OCI-LY7 (cell line): ENCODE measurements around the gene APOB. TPM values are rescaled to one million over a fixed set of nuclear protein-coding genes. Genes with fewer than 3 reads are reported as not detected.

Experiments used
- BruUV-seq: library from RNA; stranded (reverse); fragments of 400-500 nt; replicated peaks from 2 replicates; lab custom pipeline; 2021; lab: Mats Ljungman, UMichigan
- CTCF ChIA-PET: fragments of 300-600 bp; sonication (Branson Sonifier 250); formaldehyde crosslinking; loops from one replicate; lab custom pipeline; 2022; ENCODE audit warnings: antibody characterized with exemption; ENCODE audit not compliant: unreplicated experiment; lab: Charles Lee
- POLR2A ChIA-PET: fragments of 300-600 bp; sonication (Branson Sonifier 250); formaldehyde crosslinking; loops from one replicate; lab custom pipeline; 2022; ENCODE audit warnings: antibody characterized with exemption; lab: Charles Lee
- DNase-seq: peaks from one replicate; pipeline ENCODE4 v3.0.0-alpha.2; 2015; ENCODE audit warnings: low spot score
- H2AFZ ChIP-seq: fragments of 200-600 bp; sonication (generic), shearing (Covaris generic); 2 replicates; pipeline ENCODE4 v1.6.1; 2014; ENCODE audit warnings: mild to moderate bottlenecking, antibody characterized with exemption, low read length, moderate library complexity
- H3K27ac ChIP-seq: fragments of 200-600 bp; sonication (generic); 2 replicates; pipeline ENCODE4 v1.5.1; 2014; ENCODE audit warnings: mixed run types, low read depth, mild to moderate bottlenecking, moderate library complexity, low read length, inconsistent platforms; ENCODE audit not compliant: poor library complexity, severe bottlenecking
- H3K36me3 ChIP-seq: fragments of 200-600 bp; sonication (generic); 2 replicates; pipeline ENCODE4 v1.6.1; 2014; ENCODE audit warnings: mild to moderate bottlenecking, antibody characterized with exemption, low read length, moderate library complexity, mixed read lengths; ENCODE audit not compliant: insufficient read depth
- H3K4me1 ChIP-seq: fragments of 200-600 bp; sonication (generic); 2 replicates; pipeline ENCODE4 v1.5.1; 2014; ENCODE audit warnings: mild to moderate bottlenecking, low read length; ENCODE audit not compliant: insufficient read depth, poor library complexity, severe bottlenecking
- H3K4me2 ChIP-seq: fragments of 200-600 bp; sonication (generic); 2 replicates; pipeline ENCODE4 v1.6.1; 2014; ENCODE audit warnings: mild to moderate bottlenecking, low read length
- H3K4me3 ChIP-seq: fragments of 200-600 bp; sonication (generic); 2 replicates; pipeline ENCODE4 v1.5.1; 2014; ENCODE audit warnings: mild to moderate bottlenecking, low read depth, low read length; ENCODE audit not compliant: poor library complexity, severe bottlenecking
- H3K79me2 ChIP-seq: fragments of 200-600 bp; sonication (generic); 2 replicates; pipeline ENCODE4 v1.6.1; 2016; ENCODE audit warnings: low read depth, mild to moderate bottlenecking, low read length, moderate library complexity, mixed read lengths; ENCODE audit not compliant: insufficient read depth
- H3K9me2 ChIP-seq: fragments of 200-600 bp; sonication (generic); 2 replicates; pipeline ENCODE4 v1.6.1; 2016; ENCODE audit warnings: mild to moderate bottlenecking, low read length, mixed read lengths; ENCODE audit not compliant: insufficient read depth
- H3K9me3 ChIP-seq: fragments of 200-600 bp; sonication (generic); 2 replicates; pipeline ENCODE4 v1.6.1; 2014; ENCODE audit warnings: mild to moderate bottlenecking, mixed run types, low read length, mixed read lengths
- H4K20me1 ChIP-seq: fragments of 200-600 bp; sonication (generic); 2 replicates; pipeline ENCODE4 v1.6.1; 2014; ENCODE audit warnings: mild to moderate bottlenecking, antibody characterized with exemption, low read length, moderate library complexity, mixed read lengths; ENCODE audit not compliant: insufficient read depth
- CTCF ChIP-seq: fragments of 200-600 bp; sonication (generic); conservative IDR thresholded peaks from 2 replicates; pipeline ENCODE4 v1.5.1; 2014; ENCODE audit warnings: mild to moderate bottlenecking, antibody characterized with exemption, low read length, moderate library complexity, mixed read lengths
- EZH2phosphoT487 ChIP-seq: fragments of 200-600 bp; sonication (generic); IDR thresholded peaks from 2 replicates; pipeline ENCODE4 v1.6.1; 2018; ENCODE audit warnings: low read depth, borderline replicate concordance, mild to moderate bottlenecking, mixed run types, antibody characterized with exemption, low read length, moderate library complexity, mixed read lengths
- intact Hi-C: fragments of 100-400 bp; cut with micrococcal nuclease; formaldehyde crosslinking; loops from one replicate; pipeline ENCODE4 v1.10.0; 2022; ENCODE audit not compliant: unreplicated experiment
- total RNA-seq, 2 experiments: library from RNA; depleted of rRNA in 1 of 2; stranded (reverse); fragments of >200 nt in 1 of 2; shearing (Covaris generic) in 1 of 2; gene quantifications; 2 replicates each; pipeline ENCODE4 v1.2.3, GENCODE V29; 2014 to 2022

Gene APOB
- total RNA-seq, 2 experiments from 2014 or later, result 0.03 TPM; not detected in 1

- CTCF ChIA-PET, result interaction anchor here (0.5 kb wide), 1 partner anchor 513 kb away, joined by 3 read pairs; no protein-coding TSS in a partner anchor
- H3K79me2 ChIP-seq, result no peaks in the 10 kb centered on the region
- no peak overlapping the region for H3K4me2 ChIP-seq
- no peak overlapping the region for H3K27ac ChIP-seq
- H3K4me3 ChIP-seq, result no peak overlapping the region
- no peak for DNase-seq
- H3K4me1 ChIP-seq, result no peaks in the 10 kb centered on the region
- TF ChIP-seq EZH2phosphoT487, result no peak
- TF ChIP-seq CTCF, result no peak
- H2AFZ ChIP-seq, result no peak overlapping the region
- intact Hi-C loops, result loop anchor here (5.0 kb wide), 1 partner anchor 111 kb away; no protein-coding TSS in a partner anchor
- H3K9me2 ChIP-seq, result no peaks in the 10 kb centered on the region
- POLR2A ChIA-PET, result interaction anchor here (1.2 kb wide), 1 partner anchor 196 kb away, joined by 4 read pairs; no protein-coding TSS in a partner anchor
- no peaks in the 10 kb centered on the region for H4K20me1 ChIP-seq
- no peaks in the 10 kb centered on the region for H3K9me3 ChIP-seq
- no TSS peak for BruUV-seq
- no peaks in the 10 kb centered on the region for H3K36me3 ChIP-seq
Observed at GRCh38 chr2:20953146-20953824, 90.6 kb downstream of the APOB start.

Other genes with a start within 250 kb of the APOB start
- 14.5 and 21.7 TPM in 2 replicates for gene LDAH, start 221.0 kb downstream of the APOB start, total RNA-seq (2014; rRNA removed; shearing (Covaris generic))
- 38.1 and 41.8 TPM in 2 replicates for gene LDAH, start 221.0 kb downstream of the APOB start, total RNA-seq (2022)
- not detected in 2 replicates for gene TDRD15, start 79.9 kb upstream of the APOB start, total RNA-seq (2014; rRNA removed; shearing (Covaris generic))
- not detected in 2 replicates for gene TDRD15, start 79.9 kb upstream of the APOB start, total RNA-seq (2022)